Measurements from ENCODE around the gene PELI3.
"Not testable (repeated sequence)": the region's sequence is repeated elsewhere in the genome, so short reads cannot be mapped to it uniquely, and the experiment has no call there.

Gene PELI3

GRCh38 chr11:66448523-66448922 lies 18.2 kb upstream of the PELI3 start:
- no peak for DNase-seq

- no peak for DNase-seq
Measured at GRCh38 chr11:66450560-66450959, 16.1 kb upstream of the PELI3 start.

GRCh38 chr11:66451663-66452062 lies 15.0 kb upstream of the PELI3 start:
- DNase-seq = no peak

- DNase-seq = no peak
Measured at GRCh38 chr11:66454247-66454646, 12.5 kb upstream of the PELI3 start.

- no peak for DNase-seq
Measured at GRCh38 chr11:66454828-66455227, 11.9 kb upstream of the PELI3 start.

GRCh38 chr11:66457826-66458225 lies 8.9 kb upstream of the PELI3 start:
- no peak for DNase-seq

GRCh38 chr11:66459138-66459778 lies 7.4 kb upstream of the PELI3 start:
- DNase-seq = no peak

GRCh38 chr11:66462010-66462409 lies 4.7 kb upstream of the PELI3 start:
- DNase-seq = no peak

GRCh38 chr11:66462911-66463310 lies 3.8 kb upstream of the PELI3 start:
- DNase-seq = no peak

- not testable (repeated sequence) for DNase-seq
Measured at GRCh38 chr11:66464116-66464515, 2.6 kb upstream of the PELI3 start.

- no peak for DNase-seq
Measured at GRCh38 chr11:66464916-66465315, 1.8 kb upstream of the PELI3 start.

GRCh38 chr11:66465373-66466224 lies 1.1 kb upstream of the PELI3 start:
- DNase-seq = no peak

- peak; percentile 47 for DNase-seq
Measured at GRCh38 chr11:66467034-66467659, 442 bp downstream of the PELI3 start.

- DNase-seq = no peak
Measured at GRCh38 chr11:66467756-66468155, 1.1 kb downstream of the PELI3 start.

- DNase-seq = no peak
Measured at GRCh38 chr11:66468691-66469090, 2.0 kb downstream of the PELI3 start.

- DNase-seq = no peak
Measured at GRCh38 chr11:66469441-66469840, 2.7 kb downstream of the PELI3 start.

- DNase-seq = no peak
Measured at GRCh38 chr11:66470015-66470414, 3.3 kb downstream of the PELI3 start.

GRCh38 chr11:66471142-66471541 lies 4.4 kb downstream of the PELI3 start:
- no peak for DNase-seq

- no peak for DNase-seq
Measured at GRCh38 chr11:66472054-66472453, 5.3 kb downstream of the PELI3 start.

GRCh38 chr11:66473167-66473566 lies 6.5 kb downstream of the PELI3 start:
- no peak for DNase-seq

- DNase-seq = no peak
Measured at GRCh38 chr11:66473608-66474515, 7.2 kb downstream of the PELI3 start.

GRCh38 chr11:66475349-66476172 lies 8.9 kb downstream of the PELI3 start:
- DNase-seq = no peak
